NCI-H69 (cell line): Measurements from ENCODE around the gene MYO7B.

Source experiments
- DNase-seq: peaks from one replicate; lab custom pipeline; 2025; lab: John Stamatoyannopoulos, UW

Gene MYO7B

GRCh38 chr2:127661949-127662510, 126.5 kb downstream of the MYO7B start:
- DNase-seq: no peak

- no peak for DNase-seq
Measured at GRCh38 chr2:127662937-127663565, 127.6 kb downstream of the MYO7B start.

GRCh38 chr2:127663566-127664064, 128.1 kb downstream of the MYO7B start:
- no peak for DNase-seq

GRCh38 chr2:127664065-127664894, 128.8 kb downstream of the MYO7B start:
- peak; percentile 14 for DNase-seq

GRCh38 chr2:127664895-127665225, 129.4 kb downstream of the MYO7B start:
- no peak for DNase-seq

GRCh38 chr2:127665267-127665893, 129.9 kb downstream of the MYO7B start:
- no peak for DNase-seq

- DNase-seq: no peak
Measured at GRCh38 chr2:127669056-127669455, 133.6 kb downstream of the MYO7B start.

- DNase-seq: no peak
Measured at GRCh38 chr2:127670055-127670956, 134.8 kb downstream of the MYO7B start.

- DNase-seq: no peak
Measured at GRCh38 chr2:127670957-127671290, 135.4 kb downstream of the MYO7B start.

GRCh38 chr2:127671557-127672302, 136.2 kb downstream of the MYO7B start:
- no peak for DNase-seq

GRCh38 chr2:127672341-127673224, 137.1 kb downstream of the MYO7B start:
- no peak for DNase-seq

GRCh38 chr2:127673291-127674069, 138.0 kb downstream of the MYO7B start:
- no peak for DNase-seq

GRCh38 chr2:127674241-127675209, 139.0 kb downstream of the MYO7B start:
- peak; percentile 18 for DNase-seq

GRCh38 chr2:127675331-127676261, 140.1 kb downstream of the MYO7B start, which contains the start of gene LIMS2:
Gene LIMS2, minus strand, starts transcription at chr2:127675530. Its CDS starts 506 bp downstream, at chr2:127675024.
- peak; percentile 26 for DNase-seq

- no peak for DNase-seq
Measured at GRCh38 chr2:127676906-127677305, 141.4 kb downstream of the MYO7B start.

GRCh38 chr2:127678531-127678930, 143.0 kb downstream of the MYO7B start:
- peak; percentile 10 for DNase-seq

GRCh38 chr2:127678991-127679390, 143.5 kb downstream of the MYO7B start:
- no peak for DNase-seq
